Measurements from ENCODE around the gene SLTM. TPM values are rescaled to one million over a fixed set of nuclear protein-coding genes. Genes with fewer than 3 reads are reported as not detected.

Gene SLTM
- polyA plus RNA-seq, 1 donor, result 63.5 TPM

Other genes with a start within 250 kb of the SLTM start
- 80.6 TPM for gene ADAM10, start 184.0 kb downstream of the SLTM start, polyA plus RNA-seq (ENCODE audit: insufficient read length)
- 7.9 TPM for gene MINDY2, start 162.4 kb downstream of the SLTM start, polyA plus RNA-seq (ENCODE audit: insufficient read length)
- 24.1 TPM for gene RNF111, start 54.0 kb upstream of the SLTM start, polyA plus RNA-seq (ENCODE audit: insufficient read length)
- gene CCNB2, start 171.5 kb upstream of the SLTM start, polyA plus RNA-seq (ENCODE audit: insufficient read length), result 14.1 TPM

Measured in forelimb muscle (tissue), 1 donor.